Thymus (tissue), 11 donors: ENCODE measurements around the gene PRR33. TPM values are rescaled to one million over a fixed set of nuclear protein-coding genes. Genes with fewer than 3 reads are reported as not detected.

Source experiments
- DNase-seq, 9 donors: peaks; one replicate each; pipeline ENCODE4 v3.0.0-alpha.2; 2013; ENCODE audit warnings: low spot score in 9 of 9, low read depth in 6 of 9, missing footprints in 1 of 9
- H3K27ac ChIP-seq, 2 donors: one replicate each; pipeline ENCODE4 v1.5.1; 2013; ENCODE audit warnings: control low read depth in 1 of 2, low read depth in 1 of 2, low read length in 1 of 2, mild to moderate bottlenecking in 1 of 2, moderate library complexity in 1 of 2
- H3K27me3 ChIP-seq, 2 donors: one replicate each; pipeline ENCODE4 v1.5.1; 2013; ENCODE audit warnings: low read length in 1 of 2; ENCODE audit not compliant: control insufficient read depth in 2 of 2, insufficient read depth in 1 of 2
- H3K36me3 ChIP-seq, 2 donors: one replicate each; pipeline ENCODE4 v1.5.1; 2013; ENCODE audit warnings: low read length in 1 of 2, mild to moderate bottlenecking in 1 of 2, moderate library complexity in 1 of 2; ENCODE audit not compliant: control insufficient read depth in 2 of 2, insufficient read depth in 2 of 2
- H3K4me1 ChIP-seq, 2 donors: one replicate each; pipeline ENCODE4 v1.5.1; 2013; ENCODE audit warnings: low read length in 2 of 2; ENCODE audit not compliant: control insufficient read depth in 2 of 2, insufficient read depth in 2 of 2
- H3K4me3 ChIP-seq, 2 donors: one replicate each; pipeline ENCODE4 v1.5.1; 2013; ENCODE audit warnings: low read length in 2 of 2, control low read depth in 1 of 2, mild to moderate bottlenecking in 1 of 2
- H3K9me3 ChIP-seq, 2 donors: one replicate each; pipeline ENCODE4 v1.5.1; 2013; ENCODE audit warnings: low read length in 1 of 2, mild to moderate bottlenecking in 1 of 2; ENCODE audit not compliant: control insufficient read depth in 2 of 2, insufficient read depth in 1 of 2
- WGBS: extraction: QIAGEN DNeasy Blood & Tissue Kit; methylation state at CpG from one replicate; pipeline ENCODE4 v1.1.7; 2013; 5-methylcytosine and 5-hydroxymethylcytosine counted together
- polyA plus RNA-seq: library from polyadenylated mRNA; stranded (reverse); fragments of 200-250 nt; gene quantifications from one replicate; pipeline ENCODE4 v1.2.3, GENCODE V29; 2013
- total RNA-seq: library from RNA; stranded (reverse); fragments of 120-200 nt; gene quantifications from one replicate; pipeline ENCODE4 v1.2.4, GENCODE V29; 2013
- donor health status: healthy.

Gene PRR33
- total and polyA plus RNA-seq, 2 donors, result 0.18 TPM; not detected in 1

GRCh38 chr11:1908618-1909017 is 16.9 kb upstream of the PRR33 start:
- Histone ChIP-seq H3K36me3 (no peaks in the 10 kb centered on the region), H3K4me1 (peaks cover 0 to 3% of the 10 kb centered on the region in 2 donors), H3K27me3 (no peaks in the 10 kb centered on the region), H3K4me3 (no peak overlapping the region), H3K9me3 (no peaks in the 10 kb centered on the region), H3K27ac (peak overlapping the region in 1 of 2 donors; percentile 43)
- no peak for DNase-seq
- WGBS, result 73% methylated on average over 9 of the region's 9 CpGs

- WGBS, result 93% methylated on average over 14 of the region's 14 CpGs
- no peak for DNase-seq
- no peak overlapping the region for H3K4me3 ChIP-seq
- H3K9me3 ChIP-seq, result no peaks in the 10 kb centered on the region
- peaks cover 0 to 3% of the 10 kb centered on the region in 2 donors for H3K4me1 ChIP-seq
- H3K27ac ChIP-seq, result no peak overlapping the region
- H3K36me3 ChIP-seq, result no peaks in the 10 kb centered on the region
- H3K27me3 ChIP-seq, result no peaks in the 10 kb centered on the region
Measured at GRCh38 chr11:1906611-1907423, 15.1 kb upstream of the PRR33 start.

GRCh38 chr11:1906181-1906580 is 14.5 kb upstream of the PRR33 start:
- no peak for DNase-seq
- WGBS, result 29% methylated on average over 5 of the region's 5 CpGs
- H3K4me1 ChIP-seq, result peaks cover 0 to 3% of the 10 kb centered on the region in 2 donors
- H3K27me3 ChIP-seq, result no peaks in the 10 kb centered on the region
- H3K36me3 ChIP-seq, result no peaks in the 10 kb centered on the region
- no peak overlapping the region for H3K4me3 ChIP-seq
- H3K9me3 ChIP-seq, result no peaks in the 10 kb centered on the region
- no peak overlapping the region for H3K27ac ChIP-seq

GRCh38 chr11:1899686-1900085 is 8.0 kb upstream of the PRR33 start:
- H3K27me3 ChIP-seq, result no peaks in the 10 kb centered on the region
- no peaks in the 10 kb centered on the region for H3K9me3 ChIP-seq
- H3K36me3 ChIP-seq, result no peaks in the 10 kb centered on the region
- peaks cover 0 to 9% of the 10 kb centered on the region in 2 donors for H3K4me1 ChIP-seq
- 97% methylated on average over 5 of the region's 5 CpGs for WGBS
- H3K4me3 ChIP-seq, result no peak overlapping the region
- no peak overlapping the region for H3K27ac ChIP-seq
- no peak for DNase-seq

GRCh38 chr11:1899090-1899489 is 7.4 kb upstream of the PRR33 start:
- H3K4me3 ChIP-seq, result no peak overlapping the region
- no peaks in the 10 kb centered on the region for H3K36me3 ChIP-seq
- no peaks in the 10 kb centered on the region for H3K27me3 ChIP-seq
- peaks cover 0 to 9% of the 10 kb centered on the region in 2 donors for H3K4me1 ChIP-seq
- DNase-seq, result no peak
- 96% methylated on average over 4 of the region's 4 CpGs for WGBS
- H3K27ac ChIP-seq, result no peak overlapping the region
- H3K9me3 ChIP-seq, result no peaks in the 10 kb centered on the region

DNA sequence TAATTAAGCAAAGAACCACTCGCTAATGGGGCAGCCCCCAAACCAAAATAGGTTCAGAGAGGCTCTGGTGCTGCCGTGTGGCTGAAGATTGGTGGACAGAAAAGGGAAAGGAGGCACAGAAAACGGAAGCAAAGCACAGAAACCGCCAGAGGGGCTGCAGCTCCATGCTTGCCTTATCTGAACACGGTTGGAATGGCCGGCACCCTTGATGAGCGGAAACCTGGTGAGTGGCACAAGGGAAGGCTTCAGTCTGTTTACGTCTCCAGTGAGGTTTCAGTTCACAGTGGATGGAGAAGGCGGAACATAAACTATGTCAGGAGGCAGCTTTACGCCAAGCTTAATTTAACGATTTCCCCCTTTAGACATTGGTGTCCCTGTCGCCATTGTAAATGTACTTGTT is 5.2 kb upstream of the PRR33 start:
- Histone ChIP-seq H3K4me1 (peaks cover 0 to 10% of the 10 kb centered on the region in 2 donors), H3K27me3 (no peaks in the 10 kb centered on the region), H3K9me3 (no peaks in the 10 kb centered on the region), H3K36me3 (no peaks in the 10 kb centered on the region), H3K4me3 (no peak overlapping the region), H3K27ac (peak overlapping the region in 1 of 2 donors; percentile 28)
- peak in 1 of 9 donors; percentile 36 for DNase-seq
- 28% methylated on average over 12 of the region's 12 CpGs for WGBS

- H3K27me3 ChIP-seq, result no peaks in the 10 kb centered on the region
- H3K4me3 ChIP-seq, result no peak overlapping the region
- H3K27ac ChIP-seq, result no peak overlapping the region
- no peak for DNase-seq
- no peaks in the 10 kb centered on the region for H3K9me3 ChIP-seq
- peaks cover 0 to 14% of the 10 kb centered on the region in 2 donors for H3K4me1 ChIP-seq
- WGBS, result 57% methylated on average over 10 of the region's 10 CpGs
- H3K36me3 ChIP-seq, result no peaks in the 10 kb centered on the region
Measured at GRCh38 chr11:1896468-1896867, 4.8 kb upstream of the PRR33 start.

GRCh38 chr11:1894759-1895158 is 3.1 kb upstream of the PRR33 start:
- Histone ChIP-seq H3K36me3 (no peaks in the 10 kb centered on the region), H3K27ac (no peak overlapping the region), H3K27me3 (peaks cover 0 to 7% of the 10 kb centered on the region in 2 donors), H3K4me3 (no peak overlapping the region), H3K4me1 (peaks cover under 1 to 31% of the 10 kb centered on the region in 2 donors), H3K9me3 (no peaks in the 10 kb centered on the region)
- no peak for DNase-seq
- 95% methylated on average over 11 of the region's 11 CpGs for WGBS

- 97% methylated on average over 5 of the region's 5 CpGs for WGBS
- Histone ChIP-seq H3K4me3 (no peak overlapping the region), H3K4me1 (peaks cover 6 to 40% of the 10 kb centered on the region in 2 donors), H3K27ac (no peak overlapping the region), H3K27me3 (peaks cover 0 to 7% of the 10 kb centered on the region in 2 donors), H3K36me3 (no peaks in the 10 kb centered on the region), H3K9me3 (no peaks in the 10 kb centered on the region)
- DNase-seq, result no peak
Measured at GRCh38 chr11:1893581-1894359, 2.1 kb upstream of the PRR33 start.
